HPDE6-E6E7 (cell line): ENCODE data around the gene SLX9.
"Not testable (repeated sequence)": the region's sequence is repeated elsewhere in the genome, so short reads cannot be mapped to it uniquely, and the experiment has no call there.

Experiments used
- DNase-seq: peaks from one replicate; pipeline ENCODE4 v3.0.0; 2011; ENCODE audit warnings: missing footprints; ENCODE audit errors: extremely low spot score

Gene SLX9

GRCh38 chr21:45017039-45017960 lies 77.5 kb downstream of the SLX9 start:
- DNase-seq = no peak

GRCh38 chr21:45018131-45019075 lies 78.6 kb downstream of the SLX9 start:
- no peak for DNase-seq

- DNase-seq = no peak
Measured at GRCh38 chr21:45019076-45019886, 79.5 kb downstream of the SLX9 start.

GRCh38 chr21:45019887-45020537 lies 80.2 kb downstream of the SLX9 start:
- DNase-seq = no peak

- DNase-seq = no peak
Measured at GRCh38 chr21:45020629-45021427, 81.0 kb downstream of the SLX9 start.

GRCh38 chr21:45021428-45022347 lies 81.9 kb downstream of the SLX9 start:
- DNase-seq = no peak

GRCh38 chr21:45022348-45022675 lies 82.5 kb downstream of the SLX9 start:
- DNase-seq = no peak

GRCh38 chr21:45022736-45023135 lies 82.9 kb downstream of the SLX9 start:
- no peak for DNase-seq

GRCh38 chr21:45024516-45024915 lies 84.7 kb downstream of the SLX9 start:
- DNase-seq = not testable (repeated sequence)

GRCh38 chr21:45026066-45026745 lies 86.4 kb downstream of the SLX9 start:
- DNase-seq = no peak
